Measurements from ENCODE around the gene ANKRD26. TPM values are rescaled to one million over a fixed set of nuclear protein-coding genes. Genes with fewer than 3 reads are reported as not detected.

ANKRD26 gene
- total and polyA plus RNA-seq, 2 of the 13 experiments (the other 11 are each of a cell fraction or from before 2014, with no cell fraction given) = 1.5 to 9.6 TPM

DNA sequence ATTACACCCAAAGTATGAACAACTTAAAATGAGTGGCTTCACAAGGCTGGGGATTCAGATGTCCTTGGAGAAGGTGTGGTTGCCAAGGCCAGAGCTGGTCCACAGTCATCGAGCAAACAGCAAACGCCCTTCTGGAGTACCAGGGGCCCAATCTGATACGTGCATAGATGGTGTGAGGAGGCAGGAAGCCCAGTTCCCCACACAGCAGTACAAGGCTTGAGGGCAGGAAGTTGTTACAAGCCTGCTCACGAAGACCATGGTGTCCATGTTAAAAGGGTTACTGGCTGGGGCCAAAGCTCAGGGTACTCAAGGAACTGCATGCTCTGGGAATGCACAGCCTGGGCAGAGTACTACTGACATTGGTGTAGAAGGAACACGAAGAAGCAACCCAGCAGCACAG is 4.6 kb upstream of the ANKRD26 start (continued):
- TF ChIP-seq ZNF773 (CRISPR knock-in tag; IDR thresholded peaks at IDR 0.05; ENCODE audit: borderline replicate concordance) (no peak), ZNF496 (CRISPR knock-in tag; IDR thresholded peaks at IDR 0.05; ENCODE audit: insufficient replicate concordance) (no peak), ZNF766 (CRISPR knock-in tag; IDR thresholded peaks at IDR 0.05; ENCODE audit: borderline replicate concordance) (no peak), SMARCE1 (IDR thresholded peaks at IDR 0.05; ENCODE audit: borderline replicate concordance) (no peak), ZNF660 (CRISPR knock-in tag; IDR thresholded peaks at IDR 0.05; ENCODE audit: borderline replicate concordance, low read depth) (no peak), NFIC (IDR thresholded peaks at IDR 0.05; ENCODE audit: low read length) (no peak), TBX2 (CRISPR knock-in tag; IDR thresholded peaks at IDR 0.05; ENCODE audit: borderline replicate concordance) (no peak), AGO1 (IDR thresholded peaks at IDR 0.05; ENCODE audit: low read depth, low read length, poor library complexity, severe bottlenecking) (no peak), HOXD1 (CRISPR knock-in tag; IDR thresholded peaks at IDR 0.05) (no peak), SETDB1 (CRISPR knock-in tag; IDR thresholded peaks at IDR 0.05; ENCODE audit: borderline replicate concordance) (no peak), IRF2 (CRISPR knock-in tag; IDR thresholded peaks at IDR 0.05) (no peak)
- TF ChIP-seq, protein P1, sequence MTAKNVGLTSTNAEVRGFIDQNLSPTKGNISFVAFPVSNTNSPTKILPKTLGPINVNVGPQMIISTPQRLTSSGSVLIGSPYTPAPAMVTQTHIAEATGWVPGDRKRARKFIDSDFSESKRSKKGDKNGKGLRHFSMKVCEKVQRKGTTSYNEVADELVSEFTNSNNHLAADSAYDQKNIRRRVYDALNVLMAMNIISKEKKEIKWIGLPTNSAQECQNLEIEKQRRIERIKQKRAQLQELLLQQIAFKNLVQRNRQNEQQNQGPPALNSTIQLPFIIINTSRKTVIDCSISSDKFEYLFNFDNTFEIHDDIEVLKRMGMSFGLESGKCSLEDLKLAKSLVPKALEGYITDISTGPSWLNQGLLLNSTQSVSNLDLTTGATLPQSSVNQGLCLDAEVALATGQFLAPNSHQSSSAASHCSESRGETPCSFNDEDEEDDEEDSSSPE (CRISPR knock-in tag; IDR thresholded peaks at IDR 0.05) = no peak
- TF ChIP-seq, protein P2, sequence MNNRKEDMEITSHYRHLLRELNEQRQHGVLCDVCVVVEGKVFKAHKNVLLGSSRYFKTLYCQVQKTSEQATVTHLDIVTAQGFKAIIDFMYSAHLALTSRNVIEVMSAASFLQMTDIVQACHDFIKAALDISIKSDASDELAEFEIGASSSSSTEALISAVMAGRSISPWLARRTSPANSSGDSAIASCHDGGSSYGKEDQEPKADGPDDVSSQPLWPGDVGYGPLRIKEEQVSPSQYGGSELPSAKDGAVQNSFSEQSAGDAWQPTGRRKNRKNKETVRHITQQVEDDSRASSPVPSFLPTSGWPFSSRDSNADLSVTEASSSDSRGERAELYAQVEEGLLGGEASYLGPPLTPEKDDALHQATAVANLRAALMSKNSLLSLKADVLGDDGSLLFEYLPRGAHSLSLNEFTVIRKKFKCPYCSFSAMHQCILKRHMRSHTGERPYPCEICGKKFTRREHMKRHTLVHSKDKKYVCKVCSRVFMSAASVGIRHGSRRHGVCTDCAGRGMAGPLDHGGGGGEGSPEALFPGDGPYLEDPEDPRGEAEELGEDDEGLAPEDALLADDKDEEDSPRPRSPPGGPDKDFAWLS (CRISPR knock-in tag; IDR thresholded peaks at IDR 0.05; ENCODE audit: borderline replicate concordance) = no peak
